ENCODE data around the gene ABR.

DNA sequence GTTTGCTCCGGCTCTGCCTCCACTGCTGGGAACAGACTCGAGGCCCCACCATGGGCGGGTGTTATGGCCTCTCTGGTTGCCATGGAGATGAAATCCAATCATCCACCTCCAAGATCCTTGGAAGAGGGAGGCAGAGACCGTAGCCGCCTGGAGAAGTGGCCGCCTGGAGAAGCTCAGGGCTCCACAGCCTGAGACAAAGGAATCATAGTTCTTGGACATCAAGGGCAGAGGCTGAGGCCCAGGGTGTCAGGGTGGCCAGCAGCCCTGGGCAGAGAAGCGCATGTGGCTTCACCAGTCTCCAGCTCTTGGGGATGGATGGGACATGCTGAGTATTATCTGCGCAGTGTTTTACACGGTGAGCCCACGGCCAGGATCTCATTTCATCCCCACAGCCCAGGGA, 36.2 kb downstream of the ABR start:
- no peak for TF ChIP-seq EZH2 (IDR thresholded peaks at IDR 0.05; ENCODE audit: insufficient read depth, low read length)
- TF ChIP-seq, protein P1, sequence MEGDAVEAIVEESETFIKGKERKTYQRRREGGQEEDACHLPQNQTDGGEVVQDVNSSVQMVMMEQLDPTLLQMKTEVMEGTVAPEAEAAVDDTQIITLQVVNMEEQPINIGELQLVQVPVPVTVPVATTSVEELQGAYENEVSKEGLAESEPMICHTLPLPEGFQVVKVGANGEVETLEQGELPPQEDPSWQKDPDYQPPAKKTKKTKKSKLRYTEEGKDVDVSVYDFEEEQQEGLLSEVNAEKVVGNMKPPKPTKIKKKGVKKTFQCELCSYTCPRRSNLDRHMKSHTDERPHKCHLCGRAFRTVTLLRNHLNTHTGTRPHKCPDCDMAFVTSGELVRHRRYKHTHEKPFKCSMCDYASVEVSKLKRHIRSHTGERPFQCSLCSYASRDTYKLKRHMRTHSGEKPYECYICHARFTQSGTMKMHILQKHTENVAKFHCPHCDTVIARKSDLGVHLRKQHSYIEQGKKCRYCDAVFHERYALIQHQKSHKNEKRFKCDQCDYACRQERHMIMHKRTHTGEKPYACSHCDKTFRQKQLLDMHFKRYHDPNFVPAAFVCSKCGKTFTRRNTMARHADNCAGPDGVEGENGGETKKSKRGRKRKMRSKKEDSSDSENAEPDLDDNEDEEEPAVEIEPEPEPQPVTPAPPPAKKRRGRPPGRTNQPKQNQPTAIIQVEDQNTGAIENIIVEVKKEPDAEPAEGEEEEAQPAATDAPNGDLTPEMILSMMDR (IDR thresholded peaks at IDR 0.05; ENCODE audit: insufficient read depth, low read depth, low read length): no peak

Data from astrocyte (in vitro differentiated cells and primary cell).